Breast epithelium (tissue), 4 donors: ENCODE data around the gene ANP32A. TPM values are rescaled to one million over a fixed set of nuclear protein-coding genes. Genes with fewer than 3 reads are reported as not detected.

Experiments
- DNase-seq, 2 donors: peaks; one replicate each; pipeline ENCODE4 v3.0.0-alpha.2; 2019; ENCODE audit warnings: low spot score in 2 of 2
- H3K27ac ChIP-seq, 2 donors: fragments of 200-600 bp; sonication (generic) in 1 of 2; one replicate each; pipeline ENCODE4 v1.5.1; 2016 to 2019; ENCODE audit warnings: mild to moderate bottlenecking in 1 of 2
- H3K27me3 ChIP-seq, 2 donors: fragments of 200-600 bp; sonication (generic) in 1 of 2; one replicate each; pipeline versions ENCODE4 v1.5.1 to v1.6.0; 2017 to 2019; ENCODE audit warnings: control low read depth in 1 of 2, mild to moderate bottlenecking in 1 of 2
- H3K36me3 ChIP-seq: fragments of 200-600 bp; one replicate; pipeline ENCODE4 v1.5.1; 2019
- H3K4me1 ChIP-seq, 2 donors: fragments of 200-600 bp; sonication (generic); one replicate each; pipeline ENCODE4 v1.5.1; 2016 to 2019; ENCODE audit warnings: control low read depth in 1 of 2
- H3K4me3 ChIP-seq, 3 donors: fragments of 200-600 bp; sonication (generic); 1 replicate in 2 of 3; 2 replicates in 1 of 3; pipeline ENCODE4 v1.5.1; 2016 to 2019; ENCODE audit warnings: mild to moderate bottlenecking in 3 of 3, moderate library complexity in 2 of 3
- H3K9me3 ChIP-seq, 2 donors: fragments of 200-600 bp; sonication (generic) in 1 of 2; one replicate each; pipeline ENCODE4 v1.5.1; 2016 to 2019; ENCODE audit warnings: control low read depth in 1 of 2
- CTCF ChIP-seq, 3 donors: fragments of 450-650 bp; IDR thresholded peaks; one replicate each; pipeline ENCODE4 v1.5.1; 2016 to 2017; ENCODE audit warnings: antibody characterized with exemption in 3 of 3, mild to moderate bottlenecking in 3 of 3, moderate library complexity in 3 of 3
- POLR2A ChIP-seq: fragments of 450-650 bp; IDR thresholded peaks from one replicate; pipeline ENCODE4 v1.6.1; 2016; ENCODE audit warnings: antibody characterized with exemption, mild to moderate bottlenecking, moderate library complexity
- POLR2AphosphoS5 ChIP-seq, 3 donors: sonication (generic); formaldehyde crosslinking; IDR thresholded peaks; one replicate each; pipeline ENCODE4 v1.6.1; 2017; ENCODE audit warnings: antibody characterized with exemption in 3 of 3
- intact Hi-C: fragments of 100-400 bp; cut with DNase I; formaldehyde crosslinking; loops from one replicate; pipeline ENCODE4 v1.15.1; 2023; ENCODE audit warnings: low total_unique reads
- total RNA-seq, 3 donors: library from RNA; depleted of rRNA; stranded (reverse); fragments of >200 nt; gene quantifications; one replicate each; pipeline ENCODE4 v1.1.0, GENCODE V29; 2016

Gene ANP32A
- total RNA-seq, 3 donors from 2014 or later, result 57.0 to 63.4 (median 62.8) TPM

DNA sequence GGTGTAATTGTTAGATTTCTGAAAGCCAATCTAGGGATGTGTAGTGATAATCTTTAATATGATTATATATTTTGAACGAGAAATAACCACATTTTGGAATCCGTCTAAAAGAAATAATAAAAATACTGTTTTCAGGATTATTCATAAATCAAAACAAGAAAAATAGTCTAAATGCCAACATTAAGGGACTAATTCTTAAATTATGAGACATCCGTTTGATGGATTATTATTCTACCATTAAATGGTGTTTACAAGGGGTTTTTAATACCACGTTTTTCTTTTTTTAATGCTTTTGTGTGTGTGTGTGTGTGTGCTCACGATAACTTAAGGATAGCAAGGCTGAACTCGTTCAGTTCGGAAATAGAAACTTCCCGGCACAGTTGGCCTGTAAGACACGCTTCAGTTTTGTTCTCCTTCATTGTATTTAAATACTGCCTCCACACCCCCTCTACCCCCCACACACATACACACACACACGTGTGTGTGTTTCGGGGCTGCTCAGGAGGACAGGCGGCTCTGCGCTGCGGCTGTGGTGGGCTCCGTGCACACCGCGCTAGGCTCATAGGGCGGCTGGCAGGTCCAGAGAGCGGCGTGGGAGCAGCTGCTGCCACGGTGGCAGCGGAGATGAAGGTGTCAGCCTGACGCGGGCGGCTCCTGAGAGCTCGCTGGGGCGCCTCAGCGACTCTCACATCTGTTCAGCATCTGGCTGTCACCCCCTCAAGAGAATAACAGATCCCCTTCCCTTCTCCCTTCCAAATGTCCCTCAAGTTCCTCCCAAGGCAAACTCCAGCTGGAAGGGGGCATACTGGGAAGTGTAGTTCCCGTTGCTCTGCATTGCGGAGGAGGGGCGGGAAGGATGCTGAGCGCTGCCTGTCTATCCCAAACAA lies 23.0 kb upstream of the ANP32A start:
- TF ChIP-seq POLR2AphosphoS5 (IDR thresholded peaks at IDR 0.05) (no peak), CTCF (IDR thresholded peaks at IDR 0.05) (no peak)
- Histone ChIP-seq H3K36me3 (no peaks in the 10 kb centered on the region), H3K4me3 (peak overlapping the region; percentile 5 to 63 (median 36)), H3K27ac (no peak overlapping the region), H3K27me3 (peaks cover 4 to 64% of the 10 kb centered on the region in 2 donors), H3K9me3 (no peaks in the 10 kb centered on the region), H3K4me1 (peaks cover 0 to 5% of the 10 kb centered on the region in 2 donors)
- DNase-seq, result no peak
- intact Hi-C loops, result no loop called here

GRCh38 chr15:68842958-68843357 lies 22.3 kb upstream of the ANP32A start:
- H3K27me3 ChIP-seq, result peaks cover 4 to 64% of the 10 kb centered on the region in 2 donors
- H3K27ac ChIP-seq, result no peak overlapping the region
- H3K4me1 ChIP-seq, result peaks cover 0 to 5% of the 10 kb centered on the region in 2 donors
- H3K36me3 ChIP-seq, result no peaks in the 10 kb centered on the region
- no peak overlapping the region for H3K4me3 ChIP-seq
- no peak for TF ChIP-seq POLR2A
- no peak for TF ChIP-seq CTCF (IDR thresholded peaks at IDR 0.05)
- no peak for TF ChIP-seq POLR2AphosphoS5 (IDR thresholded peaks at IDR 0.05)
- no peaks in the 10 kb centered on the region for H3K9me3 ChIP-seq
- intact Hi-C loops, result no loop called here
- DNase-seq, result no peak

DNA sequence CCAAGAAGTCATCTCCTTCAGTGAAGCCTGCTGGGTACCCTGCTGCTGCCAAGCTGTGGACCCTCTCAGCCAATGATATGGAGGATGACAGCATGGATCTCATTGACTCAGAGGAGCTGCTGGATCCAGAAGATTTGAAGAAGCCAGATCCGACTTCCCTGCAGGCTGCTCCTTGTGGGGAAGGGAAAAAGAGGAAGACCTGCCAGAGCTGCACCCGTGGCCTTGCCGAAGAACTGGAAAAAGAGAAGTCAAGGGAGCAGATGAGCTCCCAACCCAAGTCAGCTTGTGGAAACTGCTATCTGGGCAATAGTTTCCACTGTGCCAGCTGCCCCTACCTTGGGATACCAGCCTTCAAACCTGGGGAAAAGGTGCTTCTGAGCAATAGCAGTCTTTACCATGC lies 13.7 kb upstream of the ANP32A start:
- DNase-seq, result no peak
- Histone ChIP-seq H3K4me3 (no peak overlapping the region), H3K27me3 (peaks cover 0 to 6% of the 10 kb centered on the region in 2 donors), H3K4me1 (no peaks in the 10 kb centered on the region), H3K36me3 (no peaks in the 10 kb centered on the region), H3K27ac (no peak overlapping the region), H3K9me3 (peaks cover 3 to 9% of the 10 kb centered on the region in 2 donors)
- no peak for TF ChIP-seq POLR2A
- TF ChIP-seq POLR2AphosphoS5 (IDR thresholded peaks at IDR 0.05), result no peak
- no peak for TF ChIP-seq CTCF (IDR thresholded peaks at IDR 0.05)
- intact Hi-C loops, result no loop called here

- TF ChIP-seq CTCF (IDR thresholded peaks at IDR 0.05) (no peak), POLR2A (no peak), POLR2AphosphoS5 (IDR thresholded peaks at IDR 0.05) (no peak)
- Histone ChIP-seq H3K4me3 (no peak overlapping the region), H3K27ac (no peak overlapping the region), H3K27me3 (peaks cover 0 to under 1% of the 10 kb centered on the region in 2 donors), H3K36me3 (no peaks in the 10 kb centered on the region), H3K4me1 (no peaks in the 10 kb centered on the region), H3K9me3 (peaks cover 3 to 9% of the 10 kb centered on the region in 2 donors)
- intact Hi-C loops, result no loop called here
- DNase-seq, result no peak
Observed at GRCh38 chr15:68833700-68834331, 13.1 kb upstream of the ANP32A start.
